ENCODE measurements around the gene ALG3.

DNA sequence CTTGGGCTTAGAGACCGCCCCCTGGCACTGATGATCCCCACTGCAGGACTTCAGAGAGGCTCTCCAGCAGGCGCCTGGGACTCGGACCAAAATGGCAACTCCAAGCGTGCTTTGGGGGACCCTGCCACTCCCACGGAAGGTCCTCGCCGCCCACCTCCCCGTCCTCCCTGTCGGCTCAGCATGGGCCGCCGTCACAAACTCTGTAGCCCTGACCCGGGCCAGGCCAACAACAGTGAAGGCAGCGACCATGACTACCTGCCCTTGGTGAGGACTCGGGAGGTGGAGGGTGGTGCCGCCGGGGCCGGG lies 7.7 kb downstream of the ALG3 start:
- TF ChIP-seq TCF7L2 (IDR thresholded peaks at IDR 0.05; ENCODE audit: low read depth, low read length) (no peak), POLR2AphosphoS5 (IDR thresholded peaks at IDR 0.05; ENCODE audit: low read depth, low read length) (no peak)
- TF ChIP-seq, protein P1, sequence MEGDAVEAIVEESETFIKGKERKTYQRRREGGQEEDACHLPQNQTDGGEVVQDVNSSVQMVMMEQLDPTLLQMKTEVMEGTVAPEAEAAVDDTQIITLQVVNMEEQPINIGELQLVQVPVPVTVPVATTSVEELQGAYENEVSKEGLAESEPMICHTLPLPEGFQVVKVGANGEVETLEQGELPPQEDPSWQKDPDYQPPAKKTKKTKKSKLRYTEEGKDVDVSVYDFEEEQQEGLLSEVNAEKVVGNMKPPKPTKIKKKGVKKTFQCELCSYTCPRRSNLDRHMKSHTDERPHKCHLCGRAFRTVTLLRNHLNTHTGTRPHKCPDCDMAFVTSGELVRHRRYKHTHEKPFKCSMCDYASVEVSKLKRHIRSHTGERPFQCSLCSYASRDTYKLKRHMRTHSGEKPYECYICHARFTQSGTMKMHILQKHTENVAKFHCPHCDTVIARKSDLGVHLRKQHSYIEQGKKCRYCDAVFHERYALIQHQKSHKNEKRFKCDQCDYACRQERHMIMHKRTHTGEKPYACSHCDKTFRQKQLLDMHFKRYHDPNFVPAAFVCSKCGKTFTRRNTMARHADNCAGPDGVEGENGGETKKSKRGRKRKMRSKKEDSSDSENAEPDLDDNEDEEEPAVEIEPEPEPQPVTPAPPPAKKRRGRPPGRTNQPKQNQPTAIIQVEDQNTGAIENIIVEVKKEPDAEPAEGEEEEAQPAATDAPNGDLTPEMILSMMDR (IDR thresholded peaks at IDR 0.05) = no peak
- TF ChIP-seq, protein P2, sequence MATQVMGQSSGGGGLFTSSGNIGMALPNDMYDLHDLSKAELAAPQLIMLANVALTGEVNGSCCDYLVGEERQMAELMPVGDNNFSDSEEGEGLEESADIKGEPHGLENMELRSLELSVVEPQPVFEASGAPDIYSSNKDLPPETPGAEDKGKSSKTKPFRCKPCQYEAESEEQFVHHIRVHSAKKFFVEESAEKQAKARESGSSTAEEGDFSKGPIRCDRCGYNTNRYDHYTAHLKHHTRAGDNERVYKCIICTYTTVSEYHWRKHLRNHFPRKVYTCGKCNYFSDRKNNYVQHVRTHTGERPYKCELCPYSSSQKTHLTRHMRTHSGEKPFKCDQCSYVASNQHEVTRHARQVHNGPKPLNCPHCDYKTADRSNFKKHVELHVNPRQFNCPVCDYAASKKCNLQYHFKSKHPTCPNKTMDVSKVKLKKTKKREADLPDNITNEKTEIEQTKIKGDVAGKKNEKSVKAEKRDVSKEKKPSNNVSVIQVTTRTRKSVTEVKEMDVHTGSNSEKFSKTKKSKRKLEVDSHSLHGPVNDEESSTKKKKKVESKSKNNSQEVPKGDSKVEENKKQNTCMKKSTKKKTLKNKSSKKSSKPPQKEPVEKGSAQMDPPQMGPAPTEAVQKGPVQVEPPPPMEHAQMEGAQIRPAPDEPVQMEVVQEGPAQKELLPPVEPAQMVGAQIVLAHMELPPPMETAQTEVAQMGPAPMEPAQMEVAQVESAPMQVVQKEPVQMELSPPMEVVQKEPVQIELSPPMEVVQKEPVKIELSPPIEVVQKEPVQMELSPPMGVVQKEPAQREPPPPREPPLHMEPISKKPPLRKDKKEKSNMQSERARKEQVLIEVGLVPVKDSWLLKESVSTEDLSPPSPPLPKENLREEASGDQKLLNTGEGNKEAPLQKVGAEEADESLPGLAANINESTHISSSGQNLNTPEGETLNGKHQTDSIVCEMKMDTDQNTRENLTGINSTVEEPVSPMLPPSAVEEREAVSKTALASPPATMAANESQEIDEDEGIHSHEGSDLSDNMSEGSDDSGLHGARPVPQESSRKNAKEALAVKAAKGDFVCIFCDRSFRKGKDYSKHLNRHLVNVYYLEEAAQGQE (IDR thresholded peaks at IDR 0.05; ENCODE audit: insufficient read depth in 1 of 2, low read depth in 2 of 2, low read length in 1 of 2) = 0 out of 4 replicates have a peak, but pooled peaks of 1 of the 2 experiments have one; percentile 27

Measured in Panc1 (cell line).